ENCODE measurements around the gene HHAT.
"Not testable (repeated sequence)": the region's sequence is repeated elsewhere in the genome, so short reads cannot be mapped to it uniquely, and the experiment has no call there.

HHAT gene

DNA sequence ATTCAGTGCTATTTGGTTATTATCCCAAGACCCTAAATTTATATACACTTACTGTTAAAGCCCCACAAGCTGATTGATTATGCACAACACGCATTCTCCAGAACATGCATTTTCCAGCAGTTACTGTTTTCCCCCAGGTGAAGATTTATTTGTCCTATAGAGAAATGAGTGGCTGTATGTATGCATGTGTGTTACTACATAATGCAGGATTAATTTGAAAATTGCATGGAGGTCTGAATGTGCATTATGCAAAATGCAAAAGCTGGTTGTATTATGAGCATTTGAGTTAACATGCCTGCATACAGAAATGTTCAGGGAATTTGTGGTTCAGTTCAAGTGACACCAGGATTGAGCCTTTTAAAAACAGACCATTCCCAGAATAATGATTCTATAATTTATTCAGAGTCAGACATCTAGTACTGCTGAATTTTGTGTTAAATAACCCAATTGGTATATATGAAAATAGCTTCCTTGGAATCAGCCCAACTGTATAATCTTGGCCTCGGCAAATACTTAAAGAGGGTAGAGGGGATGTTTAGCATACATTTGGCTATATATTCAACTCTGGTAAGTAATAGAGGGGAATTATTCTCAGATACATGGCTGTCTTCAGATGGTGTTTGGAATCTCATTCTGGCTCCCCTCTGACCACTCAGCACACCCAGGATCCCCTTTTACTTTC is 320.0 kb downstream of the HHAT start:
- H3K27ac ChIP-seq, result no peak overlapping the region
- TF ChIP-seq, protein P1, sequence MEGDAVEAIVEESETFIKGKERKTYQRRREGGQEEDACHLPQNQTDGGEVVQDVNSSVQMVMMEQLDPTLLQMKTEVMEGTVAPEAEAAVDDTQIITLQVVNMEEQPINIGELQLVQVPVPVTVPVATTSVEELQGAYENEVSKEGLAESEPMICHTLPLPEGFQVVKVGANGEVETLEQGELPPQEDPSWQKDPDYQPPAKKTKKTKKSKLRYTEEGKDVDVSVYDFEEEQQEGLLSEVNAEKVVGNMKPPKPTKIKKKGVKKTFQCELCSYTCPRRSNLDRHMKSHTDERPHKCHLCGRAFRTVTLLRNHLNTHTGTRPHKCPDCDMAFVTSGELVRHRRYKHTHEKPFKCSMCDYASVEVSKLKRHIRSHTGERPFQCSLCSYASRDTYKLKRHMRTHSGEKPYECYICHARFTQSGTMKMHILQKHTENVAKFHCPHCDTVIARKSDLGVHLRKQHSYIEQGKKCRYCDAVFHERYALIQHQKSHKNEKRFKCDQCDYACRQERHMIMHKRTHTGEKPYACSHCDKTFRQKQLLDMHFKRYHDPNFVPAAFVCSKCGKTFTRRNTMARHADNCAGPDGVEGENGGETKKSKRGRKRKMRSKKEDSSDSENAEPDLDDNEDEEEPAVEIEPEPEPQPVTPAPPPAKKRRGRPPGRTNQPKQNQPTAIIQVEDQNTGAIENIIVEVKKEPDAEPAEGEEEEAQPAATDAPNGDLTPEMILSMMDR (IDR thresholded peaks at IDR 0.05), result no peak
- no peak for TF ChIP-seq ZFX (IDR thresholded peaks at IDR 0.05; ENCODE audit: borderline replicate concordance)

DNA sequence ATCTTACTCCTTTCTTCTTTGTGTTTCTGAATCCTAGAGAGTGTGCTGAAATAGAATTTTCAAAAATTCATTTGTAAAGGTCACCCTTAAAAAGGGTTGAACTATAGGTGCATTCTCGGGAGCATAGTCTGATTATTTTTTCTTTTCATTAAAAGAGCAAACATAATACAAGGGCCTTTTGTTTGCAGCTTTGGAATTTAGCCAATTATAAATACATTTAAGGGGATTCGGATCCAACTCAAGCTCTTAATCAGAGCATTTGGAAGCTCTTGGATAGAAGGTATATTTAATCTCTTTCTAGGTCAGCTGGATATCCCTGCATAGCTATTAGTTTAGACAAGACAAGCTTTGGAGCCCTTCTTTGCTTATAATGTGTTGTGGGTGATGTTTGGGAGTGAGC is 321.7 kb downstream of the HHAT start:
- H3K27ac ChIP-seq, result no peak overlapping the region
- TF ChIP-seq, protein P1 (IDR thresholded peaks at IDR 0.05), result no peak
- TF ChIP-seq ZFX (IDR thresholded peaks at IDR 0.05; ENCODE audit: borderline replicate concordance), result no peak

DNA sequence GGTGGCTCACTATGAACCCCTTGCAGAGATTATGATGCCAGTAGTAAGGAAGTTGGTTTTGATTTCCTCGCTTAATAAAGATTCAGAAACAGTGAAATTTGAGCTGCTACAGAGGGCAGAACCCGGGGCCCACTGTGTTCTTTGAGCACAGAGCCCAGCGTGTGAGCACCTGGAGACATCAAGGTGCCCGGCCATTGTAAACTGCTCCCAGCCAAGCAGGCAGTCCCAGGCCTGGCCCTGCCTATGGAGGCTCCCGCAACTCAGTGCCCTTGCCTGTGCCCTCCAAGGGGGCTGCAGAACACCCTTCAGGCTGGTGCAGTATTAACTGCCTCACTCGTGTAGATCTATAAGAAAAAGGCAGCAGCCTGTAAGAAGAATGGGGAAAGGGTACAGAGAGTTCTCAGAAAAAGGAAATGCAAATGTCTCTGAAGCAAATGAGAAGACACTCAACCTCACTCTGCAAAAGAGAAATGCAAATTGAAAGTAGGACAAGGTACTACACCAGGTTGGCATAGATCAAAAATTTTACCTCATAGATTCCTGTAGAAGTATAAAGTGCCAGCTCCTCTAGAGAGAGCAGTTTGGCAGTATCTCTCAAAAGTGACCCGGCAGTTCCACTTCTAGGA is 323.7 kb downstream of the HHAT start:
- no peak for TF ChIP-seq ZFX (IDR thresholded peaks at IDR 0.05; ENCODE audit: borderline replicate concordance)
- TF ChIP-seq, protein P1 (IDR thresholded peaks at IDR 0.05), result no peak

DNA sequence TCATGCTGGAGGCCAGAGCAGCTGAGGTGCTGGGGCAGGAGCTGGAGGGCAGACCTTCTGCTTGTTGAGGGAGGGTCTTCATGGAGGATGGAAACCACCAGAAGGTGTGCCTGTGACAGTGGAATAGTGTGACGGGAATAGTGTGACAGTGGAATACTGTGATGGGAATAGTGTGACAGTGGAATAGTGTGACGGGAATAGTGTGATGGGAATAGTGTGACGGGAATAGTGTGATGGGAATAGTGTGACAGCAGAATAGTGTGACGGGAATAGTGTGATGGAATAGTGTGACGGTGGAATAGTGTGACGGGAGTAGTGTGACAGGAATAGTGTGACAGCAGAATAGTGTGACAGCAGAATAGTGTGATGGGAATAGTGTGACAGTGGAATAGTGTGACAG is 325.1 kb downstream of the HHAT start:
- H3K27ac ChIP-seq, result no peak overlapping the region
- TF ChIP-seq ZFX (IDR thresholded peaks at IDR 0.05; ENCODE audit: borderline replicate concordance), result no peak
- TF ChIP-seq, protein P1 (IDR thresholded peaks at IDR 0.05), result no peak

More for the DNA sequence above, 323.7 kb downstream of the HHAT start:
- H3K27ac ChIP-seq, result no peak overlapping the region

DNA sequence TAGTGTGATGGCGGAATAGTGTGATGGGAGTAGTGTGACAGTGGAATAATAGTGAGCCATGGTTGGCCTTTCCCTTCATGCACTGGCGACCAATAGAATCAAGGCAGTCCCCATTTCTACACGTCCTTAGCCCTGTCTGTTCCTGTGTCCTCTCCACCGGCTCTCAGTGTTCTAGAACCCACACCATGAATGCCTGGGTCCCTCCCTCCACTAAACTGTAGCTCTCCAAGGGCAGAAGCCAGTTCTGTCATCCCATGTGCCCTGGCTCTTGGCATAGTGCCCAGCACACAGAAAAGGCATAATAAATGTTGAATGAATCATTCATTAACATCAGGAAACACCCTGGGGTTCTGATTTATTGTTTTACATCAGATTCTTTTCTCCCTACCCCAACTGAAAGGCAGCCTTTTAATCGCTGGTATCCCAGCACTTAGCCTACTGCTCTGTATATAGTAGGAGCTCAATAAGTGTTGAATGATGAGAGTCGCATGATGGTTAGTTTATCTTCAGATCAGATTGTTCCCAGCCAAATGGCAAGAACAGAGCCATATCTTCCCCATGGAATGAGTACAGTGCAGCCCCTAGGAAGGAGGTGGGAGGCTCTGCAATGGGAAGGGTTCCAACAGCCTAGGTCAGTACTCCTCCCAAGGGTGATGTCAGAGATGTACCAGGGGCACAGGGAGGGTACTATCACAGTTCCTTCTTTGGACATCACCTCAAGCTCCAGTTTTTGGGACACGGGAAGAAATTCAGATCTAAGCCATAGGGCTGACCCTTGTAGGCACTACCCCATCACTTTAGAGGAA is 325.7 kb downstream of the HHAT start:
- TF ChIP-seq ZFX (IDR thresholded peaks at IDR 0.05; ENCODE audit: borderline replicate concordance), result no peak
- TF ChIP-seq, protein P1 (IDR thresholded peaks at IDR 0.05), result no peak
- no peak overlapping the region for H3K27ac ChIP-seq

DNA sequence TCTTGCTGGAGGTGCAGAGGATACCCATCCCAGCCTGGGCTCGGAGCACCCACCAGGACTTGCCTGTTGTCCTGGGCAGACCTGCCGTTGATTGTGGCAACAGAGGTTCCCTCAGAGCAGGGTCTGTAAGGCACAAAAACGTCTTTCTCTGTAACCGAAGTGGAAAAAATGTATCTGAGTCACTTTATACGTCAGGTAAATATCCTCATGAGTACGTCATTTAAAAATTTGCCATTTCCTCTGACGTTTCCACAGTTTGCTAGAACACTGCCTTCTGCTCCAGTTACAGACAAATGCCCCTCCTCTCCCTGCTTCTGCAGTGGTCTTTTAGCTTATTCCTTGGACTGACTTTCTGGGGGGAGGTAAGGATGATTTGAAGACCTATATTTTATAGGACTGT is 326.8 kb downstream of the HHAT start:
- TF ChIP-seq, protein P1 (IDR thresholded peaks at IDR 0.05), result no peak
- H3K27ac ChIP-seq, result no peak overlapping the region

DNA sequence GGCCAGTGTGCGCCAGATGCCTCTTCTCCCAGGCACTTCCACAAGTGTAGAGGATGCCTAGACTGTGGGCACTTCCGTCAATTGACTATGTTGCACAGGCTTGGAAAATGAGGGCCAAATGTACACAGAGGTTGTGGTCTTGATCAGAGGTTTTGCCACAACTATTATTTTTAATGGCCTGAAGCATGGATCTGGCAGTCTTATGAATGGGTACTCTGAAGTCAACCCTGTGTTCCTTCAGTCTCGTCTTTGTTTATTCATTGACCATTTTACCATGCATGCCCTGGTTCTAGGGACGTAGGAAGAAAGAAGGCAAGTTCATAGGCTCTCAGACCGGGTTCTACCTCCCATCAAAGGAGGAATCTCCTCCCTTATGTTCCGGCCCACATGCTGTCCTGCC is 329.1 kb downstream of the HHAT start:
- no peak for TF ChIP-seq ZFX (IDR thresholded peaks at IDR 0.05; ENCODE audit: borderline replicate concordance)
- TF ChIP-seq, protein P1 (IDR thresholded peaks at IDR 0.05), result no peak
- no peak overlapping the region for H3K27ac ChIP-seq

DNA sequence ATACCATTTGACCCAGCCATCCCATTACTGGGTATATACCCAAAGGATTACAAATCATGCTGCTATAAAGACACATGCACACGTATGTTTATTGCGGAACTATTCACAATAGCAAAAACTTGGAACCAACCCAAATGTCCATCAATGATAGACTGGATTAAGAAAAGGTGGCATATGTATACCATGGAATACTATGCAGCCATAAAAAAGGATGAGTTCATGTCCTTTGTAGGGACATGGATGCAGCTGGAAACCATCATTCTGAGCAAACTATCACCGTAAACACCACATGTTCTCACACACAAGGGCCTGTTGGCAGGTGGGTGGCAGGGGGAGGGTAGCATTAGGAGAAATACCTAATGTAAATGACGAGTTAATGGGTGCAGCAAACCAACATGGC is 332.8 kb downstream of the HHAT start:
- not testable (repeated sequence) for H3K27ac ChIP-seq

All from 22Rv1 (cell line).